GM15510 (cell line): ENCODE measurements around the gene SUCLG2.

ENCODE experiments used
- POLR2A ChIP-seq: IDR thresholded peaks from 3 replicates; pipeline ENCODE4 v1.6.1; 2011; ENCODE audit warnings: borderline replicate concordance; ENCODE audit not compliant: insufficient read length; ENCODE audit errors: extremely low read depth

The SUCLG2 gene

DNA sequence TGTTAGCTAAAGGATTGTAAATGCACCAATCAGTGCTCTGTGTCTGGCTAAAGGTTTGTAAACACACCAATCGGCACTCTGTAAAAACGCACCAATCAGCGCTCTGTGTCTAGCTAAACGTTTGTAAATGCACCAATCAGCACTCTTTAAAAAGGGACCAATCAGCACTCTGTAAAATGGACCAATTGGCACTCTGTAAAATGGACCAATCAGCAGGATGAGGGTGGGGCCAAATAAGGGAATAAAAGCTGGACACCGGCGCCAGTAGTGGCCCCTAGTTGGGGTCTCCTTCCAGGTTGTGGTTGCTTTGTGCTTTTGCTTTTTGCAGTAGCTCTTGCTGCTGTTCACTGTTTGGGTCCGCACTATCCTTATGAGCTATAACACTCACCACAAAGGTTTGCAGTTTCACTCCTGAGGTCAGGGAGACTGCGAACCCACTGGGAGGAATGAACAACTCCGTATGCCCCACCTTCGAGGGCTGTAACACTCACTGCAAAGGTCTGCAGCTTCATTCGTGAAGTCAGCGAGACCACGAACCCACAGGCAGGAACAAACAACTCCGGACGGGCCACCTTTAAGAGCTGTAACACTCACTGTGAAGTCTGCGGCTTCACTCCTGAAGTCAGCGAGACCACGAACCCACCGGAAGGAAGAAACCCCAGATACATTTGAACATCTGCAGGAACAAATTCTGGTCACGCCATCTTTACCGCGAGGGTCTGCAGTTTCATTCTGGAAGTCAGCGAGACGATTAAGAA, 1.1 kb upstream of the SUCLG2 start:
- peak; percentile 59 for TF ChIP-seq POLR2A

GRCh38 chr3:67654844-67655177, 399 bp upstream of the SUCLG2 start:
- TF ChIP-seq POLR2A: no peak

- no peak for TF ChIP-seq POLR2A
Measured at GRCh38 chr3:67653425-67654098, 850 bp downstream of the SUCLG2 start.

DNA sequence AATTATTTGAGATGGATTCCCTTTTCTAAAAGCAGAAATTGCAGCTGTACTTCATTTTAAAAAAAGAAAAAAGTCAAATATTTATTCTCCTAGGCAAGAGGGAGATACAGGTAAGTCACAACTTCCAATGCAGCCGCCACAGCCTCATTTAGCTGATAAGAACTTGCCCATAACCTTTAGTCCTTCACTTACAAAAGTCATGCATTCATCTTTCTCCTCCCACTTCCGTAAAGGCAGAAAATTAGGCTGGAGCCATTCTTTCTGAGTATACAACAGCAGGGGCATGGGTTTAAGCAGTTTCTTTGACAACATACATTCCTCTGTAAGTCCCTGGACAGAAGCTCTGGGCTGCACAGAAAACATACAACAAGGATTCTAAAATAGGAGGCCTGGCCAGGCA, 4.3 kb downstream of the SUCLG2 start:
- TF ChIP-seq POLR2A: no peak

DNA sequence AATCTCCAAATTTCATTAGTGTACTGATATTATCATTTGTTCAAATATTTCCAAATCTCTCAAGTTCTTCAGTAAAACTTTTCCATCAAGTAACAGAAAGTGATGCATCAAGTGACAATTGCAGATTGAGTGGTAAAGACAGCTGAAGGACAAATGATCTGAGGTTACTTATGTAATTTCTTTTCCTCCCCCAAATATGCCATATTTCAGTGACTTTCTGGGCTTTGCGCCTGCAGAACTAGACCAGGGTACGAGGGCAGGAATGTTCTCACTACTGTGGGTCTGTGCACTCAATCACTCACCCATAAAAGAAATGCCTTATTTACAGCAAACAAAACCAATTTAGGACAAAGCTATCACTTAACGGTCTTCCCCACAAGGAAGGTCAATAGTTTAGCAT, 4.7 kb downstream of the SUCLG2 start:
- TF ChIP-seq POLR2A: no peak

- no peak for TF ChIP-seq POLR2A
Measured at GRCh38 chr3:67648701-67649100, 5.7 kb downstream of the SUCLG2 start.

DNA sequence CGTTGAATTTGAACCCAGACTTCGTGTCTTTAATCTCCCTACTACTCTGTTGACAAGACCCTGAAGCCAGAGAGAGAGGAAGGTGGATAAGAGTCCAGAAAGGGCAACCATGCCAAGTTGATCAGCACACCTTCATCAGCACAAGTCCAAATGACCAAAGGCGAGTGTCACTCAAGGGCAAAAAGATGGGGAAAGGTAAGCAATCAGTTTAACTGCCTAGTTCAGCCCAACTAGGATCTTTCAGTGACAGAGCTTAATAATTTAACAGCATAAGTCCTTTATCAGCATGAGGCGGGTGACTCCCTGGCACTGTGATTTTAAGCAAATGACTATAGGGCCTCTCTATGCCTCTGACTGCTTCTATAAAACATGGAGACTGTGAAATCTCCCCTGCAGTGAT, 6.2 kb downstream of the SUCLG2 start:
- TF ChIP-seq POLR2A: no peak

DNA sequence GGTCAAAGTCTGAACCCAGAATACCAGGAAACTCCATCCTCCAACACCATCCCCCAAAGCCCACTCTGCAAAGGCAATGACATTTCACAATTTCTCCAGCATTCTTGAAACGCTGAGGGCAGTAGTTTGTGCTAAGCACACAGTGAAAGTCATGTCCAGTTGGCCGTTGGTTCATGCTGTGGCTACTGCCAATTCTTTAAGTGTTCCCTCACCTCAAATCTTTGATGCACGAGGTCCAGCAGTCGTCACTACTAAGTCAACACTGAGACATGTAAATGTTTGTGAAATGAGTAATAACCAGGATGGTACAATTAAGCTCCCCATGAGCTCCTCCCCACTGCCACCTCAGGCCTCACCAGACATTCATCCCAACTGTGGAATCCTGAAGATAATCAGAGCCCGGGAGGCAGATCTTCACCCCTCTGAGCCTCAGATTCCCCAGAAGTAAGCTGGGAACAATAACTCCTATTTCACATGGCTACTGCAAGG, 7.0 kb downstream of the SUCLG2 start:
- TF ChIP-seq POLR2A: no peak

- TF ChIP-seq POLR2A: no peak
Measured at GRCh38 chr3:67646586-67647234, 7.7 kb downstream of the SUCLG2 start.

DNA sequence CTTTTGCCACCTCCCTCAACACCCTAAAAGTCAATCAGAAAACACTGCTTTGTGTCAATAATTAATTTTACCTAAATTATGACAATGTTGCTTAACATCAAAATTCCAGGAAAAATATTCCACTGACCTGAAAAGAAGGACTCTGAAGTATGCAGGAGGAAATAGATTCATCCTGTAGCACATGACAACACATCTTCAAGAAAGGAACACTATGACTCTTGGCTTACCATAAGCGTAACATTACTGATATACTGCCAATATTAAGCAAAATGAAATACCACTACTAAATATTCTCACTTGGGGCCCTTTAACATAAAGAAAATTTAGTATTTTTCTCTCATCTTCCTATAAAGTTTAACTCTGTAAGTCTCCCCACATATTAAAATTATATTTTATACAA, 9.6 kb downstream of the SUCLG2 start:
- TF ChIP-seq POLR2A: no peak

DNA sequence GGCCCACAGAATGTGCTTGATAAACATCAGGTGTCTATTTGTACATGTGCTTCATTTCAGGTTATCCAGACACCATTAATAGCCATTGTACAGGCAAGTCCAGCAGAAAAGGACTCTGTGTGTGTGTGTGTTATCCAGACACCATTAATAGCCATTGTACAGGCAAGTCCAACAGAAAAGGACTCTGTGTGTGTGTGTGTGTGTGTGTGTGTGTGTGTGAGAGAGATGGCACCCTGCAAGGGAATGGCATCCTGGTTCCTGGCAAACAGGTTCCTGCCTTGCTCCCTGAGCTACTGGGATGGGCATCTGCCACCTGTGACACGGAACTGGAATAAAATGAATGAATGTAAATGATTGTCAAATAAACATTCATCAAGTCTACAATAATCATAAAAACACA, 11.7 kb downstream of the SUCLG2 start:
- TF ChIP-seq POLR2A: no peak

- no peak for TF ChIP-seq POLR2A
Measured at GRCh38 chr3:67642190-67642589, 12.2 kb downstream of the SUCLG2 start.

DNA sequence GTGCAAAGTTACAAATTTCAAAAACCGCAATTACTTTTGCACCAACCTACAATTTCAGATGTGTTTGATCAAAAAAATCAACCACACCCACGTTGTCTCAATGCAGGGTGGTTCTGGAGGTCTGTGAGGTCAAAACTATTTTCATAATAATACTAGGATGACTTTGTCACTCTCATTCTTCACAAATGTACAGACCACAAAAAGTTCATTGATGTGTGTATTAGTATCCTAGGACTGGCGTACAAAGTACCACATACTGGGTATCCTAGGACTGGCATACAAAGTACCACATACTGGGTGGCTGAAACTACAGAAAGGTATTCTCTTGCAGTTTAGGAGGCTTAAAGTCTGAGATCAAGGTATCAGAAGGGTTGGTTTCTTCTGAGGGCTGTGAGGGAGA, 13.0 kb downstream of the SUCLG2 start:
- TF ChIP-seq POLR2A: no peak

DNA sequence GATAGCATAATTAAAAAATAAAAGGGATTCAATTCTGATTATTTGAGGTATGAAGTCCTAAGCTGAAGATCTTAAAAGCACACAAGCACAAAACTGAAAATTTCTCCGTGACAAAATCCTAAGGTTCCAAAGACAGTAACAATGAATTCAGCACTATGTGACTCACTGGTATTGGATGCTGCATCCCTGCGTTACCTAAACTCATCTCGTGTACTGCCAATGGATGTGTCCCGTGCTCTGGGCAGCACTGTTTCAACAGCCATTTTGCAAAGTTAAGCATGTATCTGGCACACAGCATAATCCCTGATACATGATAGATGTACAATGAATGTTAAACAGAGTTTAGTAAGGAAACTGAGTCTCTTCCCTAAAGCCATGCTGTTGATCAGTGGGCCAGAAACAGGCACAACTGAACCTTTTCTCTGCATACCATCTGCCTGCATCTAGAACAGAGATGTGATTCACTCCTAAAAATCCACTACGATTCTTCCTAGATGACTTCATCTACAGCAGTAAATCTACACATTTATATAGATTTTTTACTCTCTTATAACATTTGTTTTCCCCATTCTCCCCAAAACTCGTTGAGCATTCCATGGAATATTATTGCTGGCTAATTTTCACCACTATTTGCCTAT, 14.3 kb downstream of the SUCLG2 start:
- TF ChIP-seq POLR2A: no peak

DNA sequence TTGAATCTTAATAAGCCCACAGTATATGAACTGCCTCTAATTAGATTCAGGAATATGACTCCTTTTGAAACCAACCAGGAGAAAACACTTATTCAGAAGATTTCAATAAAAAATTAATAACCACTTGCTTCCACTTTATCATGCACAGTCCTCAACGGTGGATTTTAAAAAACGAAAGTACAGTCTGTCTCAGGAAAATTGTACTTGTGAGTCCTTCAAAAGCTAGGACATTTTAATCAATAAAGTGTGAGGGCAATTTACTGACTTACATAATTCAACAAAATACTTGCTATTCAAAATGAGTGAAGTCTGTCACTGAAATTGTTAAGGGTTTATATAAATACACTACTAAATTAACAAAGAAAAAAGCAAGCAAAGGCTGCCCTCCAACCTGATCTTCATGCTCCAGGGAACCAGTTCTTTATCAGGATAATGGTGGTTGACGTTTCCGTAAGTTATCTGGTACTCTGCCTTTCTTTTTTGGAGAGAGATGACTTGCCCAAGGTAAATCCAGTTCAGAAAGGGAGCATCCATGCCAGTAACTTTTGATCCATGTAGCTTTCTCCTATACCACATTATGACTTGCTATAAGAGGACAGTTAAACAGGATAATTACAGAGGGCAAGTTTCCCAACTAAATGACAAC, 17.0 kb downstream of the SUCLG2 start:
- TF ChIP-seq POLR2A: no peak

DNA sequence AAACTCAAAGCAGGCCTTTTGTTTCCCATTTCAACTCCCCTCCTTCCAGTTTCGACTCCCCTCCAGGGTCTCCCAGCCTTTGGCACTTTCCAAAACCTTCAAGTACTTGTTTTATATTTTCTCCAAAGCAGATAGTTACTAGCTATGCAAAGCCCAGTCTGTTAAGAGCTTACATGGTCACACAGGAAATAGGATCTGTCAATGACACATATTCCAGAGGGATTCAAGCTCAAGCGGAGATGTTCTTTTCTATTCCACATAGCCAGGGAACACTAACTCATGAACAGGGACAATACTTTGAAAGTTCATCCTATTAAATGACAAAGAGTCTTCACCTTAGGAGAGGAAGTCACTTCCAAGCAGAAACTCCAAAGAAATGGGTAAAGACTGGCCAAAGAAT, 18.6 kb downstream of the SUCLG2 start:
- TF ChIP-seq POLR2A: no peak

DNA sequence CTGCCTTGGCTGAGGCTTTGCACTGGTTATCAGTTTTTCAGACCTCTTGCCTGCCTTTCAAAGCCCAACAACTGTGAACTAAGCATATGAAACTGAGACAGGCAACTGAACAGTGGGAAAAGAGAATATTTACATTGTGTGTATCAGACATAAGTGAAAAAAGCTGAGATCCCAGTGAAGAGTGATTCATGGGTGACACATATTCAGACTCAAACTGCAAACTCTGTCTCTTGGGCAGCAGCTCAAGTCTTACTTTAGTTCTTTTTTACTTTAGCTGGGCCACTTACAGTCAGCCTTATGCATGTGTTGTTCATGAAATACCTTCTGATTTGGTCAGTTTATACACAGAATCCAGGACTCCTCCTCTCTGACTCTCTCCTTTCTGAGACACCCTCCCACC, 19.2 kb downstream of the SUCLG2 start:
- no peak for TF ChIP-seq POLR2A
